Kidney (tissue), 14 donors: Measurements from ENCODE around the gene ACAA2. TPM values are rescaled to one million over a fixed set of nuclear protein-coding genes. Genes with fewer than 3 reads are reported as not detected.

Experiments used
- DNase-seq, 5 donors: peaks; one replicate each; pipeline ENCODE4 v3.0.0-alpha.2; 2013 to 2020
- FAIRE-seq: peaks from 2 replicates; lab custom pipeline; 2012; peaks lifted over from hg19 to GRCh38; lab: Jason Lieb, UNC
- H3K27ac ChIP-seq, 2 donors: one replicate each; pipeline ENCODE4 v1.7.0; 2013; ENCODE audit warnings: low read depth in 2 of 2, low read length in 2 of 2, inconsistent platforms in 1 of 2
- H3K27me3 ChIP-seq: one replicate; pipeline ENCODE4 v1.7.1; 2013; ENCODE audit warnings: low read length, inconsistent platforms; ENCODE audit not compliant: control insufficient read depth, insufficient read depth
- H3K36me3 ChIP-seq, 3 donors: one replicate each; pipeline versions ENCODE4 v1.7.0 to v1.7.1; 2013; ENCODE audit warnings: low read length in 3 of 3, control low read depth in 1 of 3, inconsistent platforms in 1 of 3; ENCODE audit not compliant: insufficient read depth in 3 of 3, control insufficient read depth in 2 of 3
- H3K4me1 ChIP-seq, 3 donors: one replicate each; pipeline versions ENCODE4 v1.7.0 to v1.7.1; 2013; ENCODE audit warnings: low read length in 3 of 3, inconsistent platforms in 1 of 3, low read depth in 1 of 3; ENCODE audit not compliant: control insufficient read depth in 2 of 3, insufficient read depth in 2 of 3
- H3K4me3 ChIP-seq, 3 donors: one replicate each; pipeline versions ENCODE4 v1.7.0 to v1.8.1; 2013; ENCODE audit warnings: low read length in 3 of 3, control low read depth in 1 of 3, inconsistent platforms in 1 of 3
- H3K9ac ChIP-seq, 3 donors: one replicate each; pipeline versions ENCODE4 v1.7.0 to v1.7.1; 2013; ENCODE audit warnings: low read length in 3 of 3, control low read depth in 1 of 3, inconsistent platforms in 1 of 3
- H3K9me3 ChIP-seq, 3 donors: one replicate each; pipeline versions ENCODE4 v1.7.0 to v1.7.1; 2013; ENCODE audit warnings: low read length in 3 of 3, control low read depth in 1 of 3, inconsistent platforms in 1 of 3; ENCODE audit not compliant: control insufficient read depth in 2 of 3, insufficient read depth in 1 of 3
- intact Hi-C: fragments of 100-400 bp; cut with DNase I; formaldehyde crosslinking; loops from one replicate; pipeline ENCODE4 v1.11.1; 2022
- polyA plus RNA-seq: library from polyadenylated mRNA; stranded (reverse); fragments of 350-450 nt; fragmentation: Illumina TruSeq; extraction: RNeasy Lipid Tissue Mini Kit (QIAGEN cat#74804); gene quantifications from one replicate; pipeline ENCODE4 v1.2.3, GENCODE V29; 2014; ENCODE audit warnings: low read depth, low replicate concordance; ENCODE audit not compliant: insufficient read depth
- total RNA-seq: library from RNA; stranded (reverse); fragmentation: NEBNext Ultra II Directional; extraction: Animal tissue kit (Norgen Biotek cat#: 25700); gene quantifications from one replicate; pipeline ENCODE4 v1.2.1, GENCODE V29; 2021
- TF ChIP-seq, protein P1 (sequence below): IDR thresholded peaks from 3 replicates; pipeline ENCODE4 v1.5.1; 2012; ENCODE audit warnings: mild to moderate bottlenecking, moderate library complexity, borderline replicate concordance; ENCODE audit not compliant: insufficient read depth; ENCODE audit errors: extremely low read depth
- donor health status: control.
- donor health status: control.
- donor health status: control.
- donor health status: control.
- donor health status: control.
- donor health status: DM: yes; HTN: yes; CAD: no.
- donor health status: Normal renal cell carcinoma (clear cell type).

Gene ACAA2
- total and polyA plus RNA-seq, 2 donors from 2014 or later, result 115 to 566 TPM

DNA sequence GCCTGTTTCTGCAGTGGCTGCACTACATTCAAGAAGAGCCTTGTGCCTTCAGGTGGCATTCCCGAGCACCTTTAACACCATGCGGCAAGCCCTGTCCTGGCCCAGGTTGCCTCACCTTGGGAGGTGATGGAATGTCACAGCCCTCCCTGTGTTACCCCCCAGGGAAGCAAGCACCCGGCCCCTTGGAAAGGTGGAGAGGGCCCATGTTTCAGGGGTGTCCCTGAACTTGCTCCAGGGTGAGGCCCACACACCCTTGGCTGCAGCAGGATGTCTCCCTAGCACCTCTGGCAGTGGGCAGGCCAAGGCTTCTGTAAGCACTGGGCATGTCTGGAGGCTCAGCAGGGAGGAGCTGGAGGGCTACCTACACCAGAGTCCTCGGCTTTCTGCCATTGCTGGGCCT is 29.3 kb upstream of the ACAA2 start:
- Histone ChIP-seq H3K27me3 (no peaks in the 10 kb centered on the region), H3K4me1 (no peaks in the 10 kb centered on the region), H3K36me3 (peaks cover 0 to 5% (median 5%) of the 10 kb centered on the region in 3 donors), H3K4me3 (no peak overlapping the region), H3K9me3 (no peaks in the 10 kb centered on the region), H3K27ac (no peak overlapping the region), H3K9ac (no peak overlapping the region)
- intact Hi-C loops, result no loop called here
- DNase-seq (no peak), FAIRE-seq (no peak)
- TF ChIP-seq, protein P1, sequence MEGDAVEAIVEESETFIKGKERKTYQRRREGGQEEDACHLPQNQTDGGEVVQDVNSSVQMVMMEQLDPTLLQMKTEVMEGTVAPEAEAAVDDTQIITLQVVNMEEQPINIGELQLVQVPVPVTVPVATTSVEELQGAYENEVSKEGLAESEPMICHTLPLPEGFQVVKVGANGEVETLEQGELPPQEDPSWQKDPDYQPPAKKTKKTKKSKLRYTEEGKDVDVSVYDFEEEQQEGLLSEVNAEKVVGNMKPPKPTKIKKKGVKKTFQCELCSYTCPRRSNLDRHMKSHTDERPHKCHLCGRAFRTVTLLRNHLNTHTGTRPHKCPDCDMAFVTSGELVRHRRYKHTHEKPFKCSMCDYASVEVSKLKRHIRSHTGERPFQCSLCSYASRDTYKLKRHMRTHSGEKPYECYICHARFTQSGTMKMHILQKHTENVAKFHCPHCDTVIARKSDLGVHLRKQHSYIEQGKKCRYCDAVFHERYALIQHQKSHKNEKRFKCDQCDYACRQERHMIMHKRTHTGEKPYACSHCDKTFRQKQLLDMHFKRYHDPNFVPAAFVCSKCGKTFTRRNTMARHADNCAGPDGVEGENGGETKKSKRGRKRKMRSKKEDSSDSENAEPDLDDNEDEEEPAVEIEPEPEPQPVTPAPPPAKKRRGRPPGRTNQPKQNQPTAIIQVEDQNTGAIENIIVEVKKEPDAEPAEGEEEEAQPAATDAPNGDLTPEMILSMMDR, result no peak

DNA sequence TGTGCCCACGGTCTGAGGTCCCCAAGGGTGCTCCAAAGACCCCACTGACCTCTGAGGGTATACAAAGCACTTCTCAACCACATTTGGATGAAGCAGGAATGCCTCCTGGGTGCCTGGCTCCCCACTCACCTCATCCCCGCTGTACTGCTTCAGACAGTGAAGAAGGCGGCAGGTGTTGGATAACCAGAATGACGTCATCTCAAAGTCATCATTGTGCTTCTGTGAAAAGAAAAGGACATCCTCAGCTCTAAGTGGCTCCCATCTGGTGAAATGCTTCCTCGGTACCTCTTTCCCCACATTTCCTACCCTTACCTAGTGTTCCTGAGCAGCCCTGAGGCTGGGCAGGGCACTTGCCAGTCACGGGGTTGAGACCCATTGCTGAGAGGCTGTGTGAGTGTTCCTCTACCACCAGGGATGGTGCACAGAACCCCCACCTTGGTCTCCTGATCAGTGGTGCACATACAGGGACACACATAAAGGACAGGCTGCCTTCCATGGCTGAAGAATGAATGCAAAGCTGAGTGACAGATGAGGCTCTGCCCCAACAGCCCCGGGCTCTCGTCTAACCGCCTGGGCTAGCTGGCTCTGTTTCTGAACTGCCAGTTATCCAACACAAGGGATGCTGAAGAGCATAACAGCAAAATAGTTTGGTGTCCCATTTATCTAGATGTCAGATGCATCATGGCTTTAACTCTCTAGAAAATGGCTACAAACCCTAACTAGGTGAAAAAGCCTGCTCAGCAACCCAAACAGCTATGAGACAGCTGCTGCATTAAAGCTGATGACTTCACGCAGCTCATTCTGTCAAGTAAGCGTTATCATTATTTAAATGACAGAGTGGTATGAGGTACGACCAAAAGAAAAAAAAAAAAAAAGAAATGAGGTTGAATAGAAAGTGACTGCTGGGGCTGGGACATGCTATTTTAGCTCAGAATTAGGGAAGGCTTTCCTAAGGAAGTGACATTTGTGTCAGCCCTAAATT is 28.2 kb upstream of the ACAA2 start:
- intact Hi-C loops, result no loop called here
- FAIRE-seq, result no peak
- Histone ChIP-seq H3K27me3 (no peaks in the 10 kb centered on the region), H3K4me1 (no peaks in the 10 kb centered on the region), H3K9ac (no peak overlapping the region), H3K36me3 (peaks cover 0 to 6% (median 5%) of the 10 kb centered on the region in 3 donors), H3K27ac (no peak overlapping the region), H3K9me3 (no peaks in the 10 kb centered on the region), H3K4me3 (no peak overlapping the region)
- DNase-seq, result no peak
- TF ChIP-seq, protein P1, result no peak

DNA sequence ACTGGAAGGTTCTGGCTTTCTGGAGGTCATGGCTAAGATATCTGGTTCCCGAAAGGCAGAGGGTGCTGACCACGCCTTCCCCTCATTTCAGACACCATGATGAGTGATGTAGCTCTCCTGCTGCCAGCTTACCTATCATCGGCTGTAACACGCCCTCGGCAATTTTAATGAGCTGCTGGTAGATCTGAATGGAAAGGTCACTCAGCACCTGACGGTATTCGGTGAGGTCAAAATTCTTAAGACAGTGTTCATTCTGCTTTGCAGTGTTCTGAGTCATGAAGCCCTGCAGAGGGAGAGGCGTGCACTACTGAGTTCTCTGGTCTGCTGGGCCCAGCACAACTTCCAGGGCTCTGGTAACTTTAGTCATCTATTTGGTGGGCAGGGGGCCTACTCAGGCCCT is 25.7 kb upstream of the ACAA2 start:
- no peak for FAIRE-seq
- Histone ChIP-seq H3K36me3 (peaks cover 0 to 8% (median 5%) of the 10 kb centered on the region in 3 donors), H3K9ac (no peak overlapping the region), H3K9me3 (no peaks in the 10 kb centered on the region), H3K4me3 (no peak overlapping the region), H3K27me3 (no peaks in the 10 kb centered on the region), H3K27ac (no peak overlapping the region), H3K4me1 (no peaks in the 10 kb centered on the region)
- intact Hi-C loops, result no loop called here
- TF ChIP-seq, protein P1, result no peak
- DNase-seq, result no peak
